H1 (cell line): Measurements from ENCODE around the gene LYPD3. TPM values are rescaled to one million over a fixed set of nuclear protein-coding genes. Genes with fewer than 3 reads are reported as not detected.

Source experiments
- CTCF ChIA-PET: fragments of 300-600 bp; sonication (Branson Sonifier 250); formaldehyde crosslinking; loops from one replicate; lab custom pipeline; 2021; ENCODE audit not compliant: partially characterized antibody; lab: Charles Lee
- POLR2A ChIA-PET: fragments of 300-600 bp; sonication (Branson Sonifier 250); formaldehyde crosslinking; loops from one replicate; lab custom pipeline; 2021; ENCODE audit warnings: inconsistent platforms; ENCODE audit not compliant: partially characterized antibody; lab: Charles Lee
- DNase-seq, 2 experiments: peaks; one replicate each; pipeline versions ENCODE4 v3.0.0 to v3.0.0-alpha.2; 2010 to 2022; ENCODE audit warnings: low spot score in 2 of 2, low read depth in 1 of 2, mixed read lengths in 1 of 2
- FAIRE-seq: peaks from 2 replicates; lab custom pipeline; 2011; peaks lifted over from hg19 to GRCh38; lab: Jason Lieb, UNC
- H2AFZ ChIP-seq: 2 replicates; pipeline ENCODE4 v1.8.1; 2012; ENCODE audit warnings: low read length, inconsistent platforms
- H2AK5ac ChIP-seq: 2 replicates; pipeline ENCODE4 v1.6.1; 2013; ENCODE audit warnings: low read depth, low read length
- H2BK120ac ChIP-seq: replicated peaks from 2 replicates; pipeline ENCODE3; 2013; ENCODE audit warnings: low read depth, low read length, inconsistent platforms
- H2BK12ac ChIP-seq: 2 replicates; pipeline ENCODE4 v1.6.1; 2013; ENCODE audit warnings: low read depth, low read length
- H2BK15ac ChIP-seq: 2 replicates; pipeline ENCODE4 v1.6.1; 2013; ENCODE audit warnings: low read length
- H2BK20ac ChIP-seq: 2 replicates; pipeline ENCODE4 v1.6.1; 2013; ENCODE audit warnings: low read length
- H2BK5ac ChIP-seq: 2 replicates; pipeline ENCODE4 v1.6.1; 2013; ENCODE audit warnings: low read depth, low read length
- H3K14ac ChIP-seq: 2 replicates; pipeline ENCODE4 v1.6.1; 2013; ENCODE audit warnings: inconsistent platforms; ENCODE audit not compliant: insufficient read length
- H3K18ac ChIP-seq: 2 replicates; pipeline ENCODE4 v1.6.1; 2013; ENCODE audit warnings: low read length; ENCODE audit errors: extremely low read depth
- H3K23ac ChIP-seq: 2 replicates; pipeline ENCODE4 v1.6.1; 2013; ENCODE audit warnings: inconsistent platforms; ENCODE audit not compliant: insufficient read length
- H3K23me2 ChIP-seq: 2 replicates; pipeline ENCODE4 v1.6.1; 2013; ENCODE audit warnings: low read depth, low read length
- H3K27ac ChIP-seq: 2 replicates; pipeline ENCODE4 v1.6.1; 2011; ENCODE audit warnings: low read depth, low read length, inconsistent platforms
- H3K27me3 ChIP-seq, 4 experiments: replicated peaks in 1 of 4; 1 replicate in 1 of 4; 2 replicates in 3 of 4; pipeline versions ENCODE4 v1.6.1 to v1.8.1; 2011 to 2013; ENCODE audit warnings: low read length in 3 of 4, mild to moderate bottlenecking in 3 of 4, inconsistent platforms in 2 of 4, mixed read lengths in 2 of 4, moderate library complexity in 1 of 4; ENCODE audit not compliant: control insufficient read depth in 3 of 4, insufficient read depth in 3 of 4; ENCODE audit errors: extremely low read depth in 1 of 4
- H3K36me3 ChIP-seq, 4 experiments: 2 replicates each; pipeline versions ENCODE4 v1.6.1 to v1.8.1; 2011 to 2013; ENCODE audit warnings: mild to moderate bottlenecking in 4 of 4, low read length in 3 of 4, moderate library complexity in 2 of 4, control low read depth in 1 of 4, inconsistent platforms in 1 of 4; ENCODE audit not compliant: insufficient read depth in 4 of 4, control insufficient read depth in 2 of 4
- H3K4ac ChIP-seq: replicated peaks from 2 replicates; pipeline ENCODE3; 2013; ENCODE audit warnings: low read length, low read depth, mixed read lengths, inconsistent platforms; ENCODE audit not compliant: insufficient read length
- H3K4me1 ChIP-seq, 4 experiments: replicated peaks in 1 of 4; 1 replicate in 1 of 4; 2 replicates in 3 of 4; pipeline versions ENCODE4 v1.6.1 to v1.8.1; 2011 to 2013; ENCODE audit warnings: low read length in 3 of 4, inconsistent platforms in 2 of 4, mixed read lengths in 1 of 4; ENCODE audit not compliant: insufficient read depth in 4 of 4, control insufficient read depth in 3 of 4
- H3K4me2 ChIP-seq, 2 experiments: 2 replicates each; pipeline versions ENCODE4 v1.6.1 to v1.8.1; 2011 to 2013; ENCODE audit warnings: low read depth in 2 of 2, low read length in 2 of 2, control low read depth in 1 of 2, inconsistent platforms in 1 of 2, mild to moderate bottlenecking in 1 of 2; ENCODE audit not compliant: insufficient read depth in 1 of 2
- H3K4me3 ChIP-seq, 4 experiments: fragments of 200-600, 300-600 bp in 1 of 4; sonication (generic), shearing (Covaris generic), sonication (Bioruptor Twin) in 1 of 4; 2 replicates each; pipeline versions ENCODE4 v1.5.1 to v1.8.1; 2011 to 2016; ENCODE audit warnings: low read length in 4 of 4, low read depth in 3 of 4, control low read depth in 2 of 4, inconsistent platforms in 2 of 4, mild to moderate bottlenecking in 2 of 4, mixed read lengths in 1 of 4, moderate library complexity in 1 of 4; ENCODE audit not compliant: insufficient read depth in 2 of 4; ENCODE audit errors: extremely low read depth in 1 of 4
- H3K56ac ChIP-seq: replicated peaks from 2 replicates; pipeline ENCODE3; 2013; ENCODE audit warnings: low read depth, mild to moderate bottlenecking, mixed read lengths, low read length, inconsistent platforms; ENCODE audit not compliant: insufficient read length
- H3K79me1 ChIP-seq: 2 replicates; pipeline ENCODE4 v1.6.1; 2013; ENCODE audit warnings: low read depth, low read length, control low read depth
- H3K79me2 ChIP-seq, 2 experiments: 2 replicates each; pipeline versions ENCODE4 v1.6.1 to v1.8.1; 2012 to 2013; ENCODE audit warnings: low read length in 2 of 2, mild to moderate bottlenecking in 2 of 2, inconsistent platforms in 1 of 2; ENCODE audit not compliant: insufficient read depth in 2 of 2, control insufficient read depth in 1 of 2
- H3K9ac ChIP-seq, 4 experiments: replicated peaks in 1 of 4; 1 replicate in 1 of 4; 2 replicates in 3 of 4; pipeline versions ENCODE4 v1.6.1 to v1.8.1; 2011 to 2013; ENCODE audit warnings: low read depth in 3 of 4, low read length in 3 of 4, control low read depth in 2 of 4, mild to moderate bottlenecking in 2 of 4, moderate library complexity in 2 of 4, inconsistent platforms in 1 of 4; ENCODE audit errors: extremely low read depth in 1 of 4
- H3K9me3 ChIP-seq, 2 experiments: 2 replicates each; pipeline versions ENCODE4 v1.6.1 to v1.8.1; 2012 to 2013; ENCODE audit warnings: mild to moderate bottlenecking in 2 of 2, moderate library complexity in 2 of 2, control low read depth in 1 of 2, inconsistent platforms in 1 of 2, low read depth in 1 of 2, low read length in 1 of 2, mixed read lengths in 1 of 2; ENCODE audit not compliant: insufficient read depth in 2 of 2
- H4K20me1 ChIP-seq, 2 experiments: replicated peaks in 1 of 2; 2 replicates each; pipeline versions ENCODE3 to v1.8.1; 2011 to 2013; ENCODE audit warnings: inconsistent platforms in 2 of 2, low read length in 2 of 2, mild to moderate bottlenecking in 1 of 2; ENCODE audit not compliant: insufficient read depth in 2 of 2, control insufficient read depth in 1 of 2
- H4K5ac ChIP-seq: 2 replicates; pipeline ENCODE4 v1.6.1; 2013; ENCODE audit warnings: low read length, low read depth, mixed read lengths, inconsistent platforms; ENCODE audit not compliant: insufficient read length
- H4K8ac ChIP-seq: 2 replicates; pipeline ENCODE4 v1.8.0; 2013; ENCODE audit warnings: mild to moderate bottlenecking, moderate library complexity, low read length, inconsistent platforms; ENCODE audit not compliant: insufficient read depth; ENCODE audit errors: extremely low read depth
- H4K91ac ChIP-seq: replicated peaks from 2 replicates; pipeline ENCODE3; 2013; ENCODE audit warnings: low read length, mixed read lengths, inconsistent platforms; ENCODE audit not compliant: insufficient read length
- BACH1 ChIP-seq: IDR thresholded peaks from 2 replicates; pipeline ENCODE4 v1.6.1; 2012; ENCODE audit warnings: low read length, improper control_type of control experiment
- CEBPB ChIP-seq: IDR thresholded peaks from 2 replicates; pipeline ENCODE4 v1.6.1; 2012; ENCODE audit warnings: low read depth, low read length
- ZNF274 ChIP-seq: IDR thresholded peaks from 2 replicates; pipeline ENCODE4 v1.7.0; 2012; ENCODE audit warnings: low read length, borderline replicate concordance; ENCODE audit errors: extremely low read depth
- WGBS, 2 experiments: shearing (Covaris generic) in 1 of 2; methylation state at CpG; one replicate each; pipeline versions ENCODE4 v1.1.6 to v1.1.7; 2013 to 2015; ENCODE audit warnings: low lambda C conversion rate in 2 of 2, mixed read lengths in 2 of 2, inconsistent platforms in 1 of 2, low coverage in 1 of 2, missing lambda C conversion rate in 1 of 2; ENCODE audit not compliant: insufficient replicate concordance in 2 of 2, insufficient coverage in 1 of 2, insufficient read length in 1 of 2; ENCODE audit errors: extremely low coverage in 1 of 2, missing lambda C conversion rate in 1 of 2; 5-methylcytosine and 5-hydroxymethylcytosine counted together
- polyA plus RNA-seq, 7 experiments: library from polyadenylated mRNA; depleted of rRNA in 3 of 7; stranded (reverse) in 5 of 7; unstranded in 2 of 7; fragments of >200 nt in 5 of 7; fragments of 200-250 nt in 2 of 7; gene quantifications; 1 replicate in 5 of 7; 2 replicates in 1 of 7; 4 replicates in 1 of 7; pipeline versions ENCODE4 v1.2.1 to v1.2.3, GENCODE V29; 2011 to 2013; ENCODE audit warnings: missing spikeins in 2 of 7, mixed read lengths in 2 of 7
- total RNA-seq: library from RNA; stranded (reverse); fragmentation: NEBNext Ultra II Directional; extraction: Animal tissue kit (Norgen Biotek cat#: 25700); gene quantifications from 2 replicates; pipeline ENCODE4 v1.2.1, GENCODE V29; 2021

Gene LYPD3
- total and polyA plus RNA-seq, 2 of the 8 experiments (the other 6 are each of a cell fraction or from before 2014, with no cell fraction given): 4.1 to 16.4 TPM

DNA sequence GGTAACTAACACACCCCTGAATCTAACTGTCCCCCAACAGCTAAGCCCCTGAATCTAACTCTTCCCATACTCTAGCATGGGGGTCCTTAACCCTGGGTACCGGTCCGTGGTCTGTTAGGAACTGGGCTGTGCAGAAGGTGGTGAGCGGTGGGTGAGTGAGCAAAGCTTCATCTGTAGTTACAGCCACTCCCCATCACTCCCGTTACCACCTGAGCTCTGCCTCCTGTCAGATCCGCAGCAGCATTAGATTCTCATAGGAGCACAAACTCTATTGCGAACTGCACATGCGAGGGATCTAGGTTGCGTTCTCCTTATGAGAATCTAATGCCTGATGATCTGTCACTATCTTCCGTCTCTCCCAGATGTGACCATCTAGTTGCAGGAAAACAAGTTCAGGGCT is 45.3 kb upstream of the LYPD3 start:
- CTCF ChIA-PET: interaction anchor here (0.6 to 4.4 kb wide), 5 partner anchors 9 to 178 kb away, joined by 3 to 25 read pairs (median 5); no protein-coding TSS in a partner anchor
- Histone ChIP-seq H4K20me1 (no peaks in the 10 kb centered on the region), H3K4me1 (no peaks in the 10 kb centered on the region), H3K79me2 (no peaks in the 10 kb centered on the region), H3K9ac (no peak overlapping the region), H3K56ac (no peak overlapping the region), H4K91ac (no peak overlapping the region), H3K36me3 (peaks cover 0 to 4% (median 1%) of the 10 kb centered on the region in 4 experiments; a peak in 1 of 8 replicates), H3K27me3 (no peaks in the 10 kb centered on the region), H2BK12ac (no peak overlapping the region), H3K23ac (no peak overlapping the region), H3K23me2 (no peaks in the 10 kb centered on the region), H2AK5ac (no peak overlapping the region), H2BK15ac (no peak overlapping the region), H3K4me2 (no peak overlapping the region), H3K4me3 (no peak overlapping the region)
- POLR2A ChIA-PET: interaction anchor here (0.5 to 1.0 kb wide), 2 partner anchors 9 to 1961 kb away, joined by 3 read pairs; no protein-coding TSS in a partner anchor
- WGBS, 2 experiments: 95% methylated on average over 9 of the region's 9 CpGs; no CpG with 5 or more reads in 1 of the 2 experiments
- no peak for TF ChIP-seq CEBPB
- TF ChIP-seq ZNF274: no peak
- TF ChIP-seq BACH1: no peak
- TF ChIP-seq, all 59 proteins: peak for 0
- no peak overlapping the region for H4K5ac ChIP-seq
- H3K79me1 ChIP-seq: no peaks in the 10 kb centered on the region
- no peak overlapping the region for H2BK20ac ChIP-seq
- DNase-seq (no peak), FAIRE-seq (no peak)
- no peaks in the 10 kb centered on the region for H3K9me3 ChIP-seq
- no peak overlapping the region for H3K14ac ChIP-seq
- H2BK5ac ChIP-seq: no peak overlapping the region
- no peak overlapping the region for H4K8ac ChIP-seq
- no peak overlapping the region for H2AFZ ChIP-seq
- H3K4ac ChIP-seq: no peak overlapping the region
- no peak overlapping the region for H2BK120ac ChIP-seq
- no peak overlapping the region for H3K18ac ChIP-seq
- no peak overlapping the region for H3K27ac ChIP-seq
